Activated CD8-positive, alpha-beta memory T cell treated with anti-CD3 and anti-CD28 coated beads, Interleukin-2, amount 50 U/mL, for 1 hour (primary cell): ENCODE measurements around the gene TSEN2.
"Not testable (repeated sequence)": the region's sequence is repeated elsewhere in the genome, so short reads cannot be mapped to it uniquely, and the experiment has no call there.

Experiments used
- DNase-seq: peaks from one replicate; pipeline ENCODE4 v3.0.0-alpha.2; 2020; ENCODE audit errors: extremely low read depth

Gene TSEN2

GRCh38 chr3:12503126-12503957 is 19.1 kb downstream of the TSEN2 start:
- no peak for DNase-seq

- DNase-seq, result no peak
Measured at GRCh38 chr3:12506201-12506709, 22.0 kb downstream of the TSEN2 start.

GRCh38 chr3:12507591-12508281 is 23.5 kb downstream of the TSEN2 start:
- no peak for DNase-seq

GRCh38 chr3:12508291-12508700 is 24.0 kb downstream of the TSEN2 start:
- no peak for DNase-seq

- no peak for DNase-seq
Measured at GRCh38 chr3:12509466-12509865, 25.2 kb downstream of the TSEN2 start.

- no peak for DNase-seq
Measured at GRCh38 chr3:12512534-12513118, 28.3 kb downstream of the TSEN2 start.

GRCh38 chr3:12513694-12514446 is 29.6 kb downstream of the TSEN2 start:
- no peak for DNase-seq

GRCh38 chr3:12515631-12516030 is 31.4 kb downstream of the TSEN2 start:
- no peak for DNase-seq

- no peak for DNase-seq
Measured at GRCh38 chr3:12516873-12517272, 32.6 kb downstream of the TSEN2 start.

- no peak for DNase-seq
Measured at GRCh38 chr3:12518261-12519028, 34.2 kb downstream of the TSEN2 start.

GRCh38 chr3:12521010-12521409 is 36.7 kb downstream of the TSEN2 start:
- no peak for DNase-seq

GRCh38 chr3:12522721-12523120 is 38.4 kb downstream of the TSEN2 start:
- DNase-seq, result no peak

- DNase-seq, result no peak
Measured at GRCh38 chr3:12527757-12528143, 43.5 kb downstream of the TSEN2 start.

- DNase-seq, result no peak
Measured at GRCh38 chr3:12532182-12532581, 47.9 kb downstream of the TSEN2 start.

GRCh38 chr3:12536423-12536822 is 52.1 kb downstream of the TSEN2 start:
- no peak for DNase-seq

GRCh38 chr3:12541625-12542024 is 57.3 kb downstream of the TSEN2 start:
- no peak for DNase-seq

GRCh38 chr3:12543497-12543896 is 59.2 kb downstream of the TSEN2 start:
- DNase-seq, result not testable (repeated sequence)

GRCh38 chr3:12544652-12545472 is 60.6 kb downstream of the TSEN2 start:
- no peak for DNase-seq

GRCh38 chr3:12545473-12545791 is 61.2 kb downstream of the TSEN2 start, which contains the start of gene MKRN2OS:
TSS of gene MKRN2OS (minus strand) at chr3:12545499. CDS start at chr3:12545464, 35 bp downstream.
- no peak for DNase-seq
